Hepatocyte (in vitro differentiated cells): ENCODE results near the gene PRMT5.

Experiments
- CTCF ChIP-seq: fragments of 200-600 bp; sonication (generic); IDR thresholded peaks from 2 replicates; pipeline ENCODE4 v1.5.1; 2016; ENCODE audit warnings: antibody characterized with exemption, mild to moderate bottlenecking; ENCODE audit not compliant: poor library complexity
- EZH2 ChIP-seq: fragments of 200-600 bp; sonication (generic); IDR thresholded peaks from 2 replicates; pipeline ENCODE4 v1.6.1; 2016; ENCODE audit warnings: antibody characterized with exemption, mild to moderate bottlenecking, borderline replicate concordance
- EZH2phosphoT487 ChIP-seq: fragments of 200-600 bp; sonication (generic); IDR thresholded peaks from one replicate; pipeline ENCODE4 v1.6.1; 2018; ENCODE audit warnings: antibody characterized with exemption, mild to moderate bottlenecking, low read depth, moderate library complexity; ENCODE audit not compliant: unreplicated experiment, severe bottlenecking

- no peak for TF ChIP-seq CTCF
- TF ChIP-seq EZH2: no peak
- no peak for TF ChIP-seq EZH2phosphoT487
These were observed 787 bp upstream of the PRMT5 start for GRCh38 chr14:22929961-22930364.
